Transverse colon (tissue), 4 donors: ENCODE data around the gene EID1.

ENCODE experiments used
- CTCF ChIP-seq, 5 experiments: fragments of 200-600 bp in 3 of 5; fragments of 450-650 bp in 2 of 5; sonication (generic) in 3 of 5; IDR thresholded peaks; 1 replicate in 2 of 5; 2 replicates in 3 of 5; pipeline ENCODE4 v1.5.1; 2016 to 2017; ENCODE audit warnings: antibody characterized with exemption in 5 of 5, inconsistent platforms in 3 of 5, mild to moderate bottlenecking in 2 of 5, moderate library complexity in 1 of 5
- POLR2AphosphoS5 ChIP-seq, 3 donors: sonication (generic); formaldehyde crosslinking; IDR thresholded peaks; one replicate each; pipeline ENCODE4 v1.6.1; 2016; ENCODE audit warnings: antibody characterized with exemption in 3 of 3

- no peak for TF ChIP-seq CTCF (IDR thresholded peaks at IDR 0.05)
- TF ChIP-seq POLR2AphosphoS5 (IDR thresholded peaks at IDR 0.05) = no peak
These were observed 35.4 kb upstream of the EID1 start for GRCh38 chr15:48842501-48842900.
